GM23338 (cell line): ENCODE results near the gene NLN.

Source experiments
- CTCF ChIP-seq, 2 experiments: fragments of 200-600 bp in 1 of 2; sonication (generic) in 1 of 2; conservative IDR thresholded peaks; 2 replicates each; pipeline versions ENCODE4 v1.5.1 to v1.6.1; 2016 to 2017; ENCODE audit warnings: antibody characterized with exemption in 2 of 2, low read depth in 2 of 2, mild to moderate bottlenecking in 2 of 2, moderate library complexity in 1 of 2
- EZH2 ChIP-seq: fragments of 200-600 bp; sonication (generic); IDR thresholded peaks from one replicate; pipeline ENCODE4 v1.8.0; 2017; ENCODE audit warnings: antibody characterized with exemption, mild to moderate bottlenecking, low read depth; ENCODE audit not compliant: unreplicated experiment
- EZH2phosphoT487 ChIP-seq: fragments of 200-600 bp; sonication (generic); IDR thresholded peaks from one replicate; pipeline ENCODE4 v1.8.1; 2018; ENCODE audit warnings: antibody characterized with exemption; ENCODE audit not compliant: unreplicated experiment
- JUNB ChIP-seq: IDR thresholded peaks from one replicate; pipeline ENCODE4 v1.6.1; 2016; ENCODE audit warnings: antibody characterized with exemption; ENCODE audit not compliant: unreplicated experiment
- POLR2AphosphoS5 ChIP-seq: IDR thresholded peaks from 2 replicates; pipeline ENCODE4 v1.6.1; 2016; ENCODE audit warnings: antibody characterized with exemption, low read depth
- REST ChIP-seq: IDR thresholded peaks from one replicate; pipeline ENCODE4 v1.6.1; 2018; ENCODE audit warnings: antibody characterized with exemption; ENCODE audit not compliant: unreplicated experiment
- ZNF114 ChIP-seq: fragments of 250-450 bp; sonication (Bioruptor Pico); IDR thresholded peaks from 2 replicates; pipeline ENCODE4 v1.5.0; 2020; ENCODE audit warnings: mild to moderate bottlenecking, moderate library complexity

DNA sequence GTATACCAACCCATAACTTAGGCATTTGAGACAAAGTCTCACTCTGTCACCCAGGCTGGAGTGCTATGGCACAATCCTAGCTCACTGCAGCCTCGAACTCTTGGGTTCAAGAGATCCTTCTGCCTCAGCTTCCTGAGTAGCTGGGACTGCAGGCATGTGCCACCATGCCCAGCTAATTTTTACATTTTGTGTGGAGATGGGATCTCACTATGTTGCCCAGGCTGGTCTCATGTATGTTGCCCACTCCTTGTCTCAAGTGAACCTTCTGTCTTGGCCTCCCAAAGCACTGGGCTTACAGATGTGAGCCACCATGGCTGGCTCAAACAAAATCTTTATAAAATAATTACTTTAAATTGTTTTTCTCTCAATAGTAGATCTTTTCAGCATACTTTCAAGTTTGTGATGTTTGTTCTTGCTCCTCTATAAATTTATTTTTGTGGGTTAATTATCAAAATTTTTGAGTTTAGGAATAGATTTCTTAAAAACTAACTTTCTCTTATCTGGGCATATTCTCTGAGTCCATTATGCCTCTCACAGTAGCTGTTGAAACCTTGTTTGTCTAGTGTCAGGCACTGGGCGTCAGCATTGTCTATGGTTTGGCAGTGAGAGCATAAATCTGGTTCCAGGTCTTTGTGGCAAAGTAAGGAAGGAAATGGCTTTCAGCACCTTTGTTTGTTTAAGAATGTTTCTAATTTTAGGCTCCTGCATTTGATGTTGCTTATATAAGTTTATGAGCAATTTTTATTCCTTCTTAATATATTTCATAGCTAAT is 38.7 kb downstream of the NLN start:
- no peak for TF ChIP-seq ZNF114
- no peak for TF ChIP-seq EZH2
- no peak for TF ChIP-seq CTCF (conservative IDR thresholded peaks at IDR 0.05; ENCODE audit: low read depth in 2 of 2)
- TF ChIP-seq POLR2AphosphoS5: no peak
- no peak for TF ChIP-seq REST
- TF ChIP-seq JUNB: no peak
- TF ChIP-seq EZH2phosphoT487: no peak
